ENCODE data around the gene LHX6. TPM values are rescaled to one million over a fixed set of nuclear protein-coding genes. Genes with fewer than 3 reads are reported as not detected.

LHX6 gene
- total and polyA plus RNA-seq, 2 of the 8 experiments (the other 6 are each of a cell fraction or from before 2014, with no cell fraction given), result 0.92 to 1.2 TPM

DNA sequence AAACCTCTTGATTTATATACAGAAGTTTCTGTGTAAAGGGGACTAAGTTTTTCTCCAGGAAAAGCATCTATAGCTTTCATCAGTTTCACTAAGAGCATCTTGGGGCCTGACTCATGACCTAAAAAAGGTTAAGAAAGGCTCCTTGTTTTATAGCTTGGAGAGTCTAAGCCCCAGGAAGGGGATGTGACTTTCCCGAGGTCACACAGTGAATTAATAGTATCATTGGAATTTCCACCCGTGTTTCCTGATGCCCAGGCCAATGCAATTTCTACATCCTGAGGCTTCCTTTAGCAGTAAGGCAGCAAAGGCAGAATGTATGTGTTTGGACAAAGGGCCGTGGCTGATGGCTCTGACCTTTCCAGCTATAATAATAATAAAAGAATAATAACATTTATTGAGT is 60.4 kb downstream of the LHX6 start (continued):
- TF ChIP-seq RBBP5 (IDR thresholded peaks at IDR 0.05; ENCODE audit: borderline replicate concordance, low read depth, low read length), result no peak
- no peak for TF ChIP-seq CTBP2 (IDR thresholded peaks at IDR 0.05; ENCODE audit: borderline replicate concordance, insufficient read depth, insufficient read length, low read length)
- TF ChIP-seq CREB1 (IDR thresholded peaks at IDR 0.05), result no peak
